Activated naive CD8-positive, alpha-beta T cell (primary cell): ENCODE measurements around the gene CALR.
"Not testable (repeated sequence)": the region's sequence is repeated elsewhere in the genome, so short reads cannot be mapped to it uniquely, and the experiment has no call there.

Source experiments
- H3K27ac Mint-ChIP-seq: one replicate; pipeline ENCODE4 v1.8.0; 2021; ENCODE audit warnings: mixed read lengths
- H3K27me3 Mint-ChIP-seq: one replicate; pipeline ENCODE4 v1.8.0; 2021; ENCODE audit warnings: mixed read lengths
- H3K36me3 Mint-ChIP-seq: one replicate; pipeline ENCODE4 v1.8.0; 2021; ENCODE audit warnings: mixed read lengths
- H3K4me1 Mint-ChIP-seq: one replicate; pipeline ENCODE4 v1.8.0; 2021; ENCODE audit warnings: low read depth, mixed read lengths
- H3K4me3 Mint-ChIP-seq: one replicate; pipeline ENCODE4 v1.8.0; 2021; ENCODE audit warnings: mild to moderate bottlenecking, mixed read lengths
- H3K9me3 Mint-ChIP-seq: one replicate; pipeline ENCODE4 v1.8.0; 2021; ENCODE audit warnings: low read depth, mixed read lengths

Gene CALR

GRCh38 chr19:12955575-12955974 lies 17.2 kb downstream of the CALR start:
- Mint-ChIP-seq H3K4me3 (peak overlapping the region; percentile 92), H3K27ac (peak overlapping the region; percentile 93), H3K4me1 (peaks cover 29% of the 10 kb centered on the region)
- H3K27me3 Mint-ChIP-seq, H3K9me3 Mint-ChIP-seq, H3K36me3 Mint-ChIP-seq: not testable (repeated sequence)

- Mint-ChIP-seq H3K4me3 (peak overlapping the region; percentile 92), H3K9me3 (no peaks in the 10 kb centered on the region), H3K27me3 (no peaks in the 10 kb centered on the region), H3K4me1 (peaks cover 29% of the 10 kb centered on the region), H3K36me3 (no peaks in the 10 kb centered on the region), H3K27ac (peak overlapping the region; percentile 93)
Measured at GRCh38 chr19:12955996-12956395, 17.6 kb downstream of the CALR start.

- H3K36me3 Mint-ChIP-seq: no peaks in the 10 kb centered on the region
- peaks cover 29% of the 10 kb centered on the region for H3K4me1 Mint-ChIP-seq
- no peaks in the 10 kb centered on the region for H3K27me3 Mint-ChIP-seq
- H3K9me3 Mint-ChIP-seq: no peaks in the 10 kb centered on the region
- peak within 1 kb of the TSS; percentile 97 for H3K27ac Mint-ChIP-seq
- H3K4me3 Mint-ChIP-seq: peak within 1 kb of the TSS; percentile 92
Measured at GRCh38 chr19:12956446-12957388, 18.3 kb downstream of the CALR start, which contains the start of gene GADD45GIP1. GADD45GIP1 (minus strand) TSS chr19:12957223; CDS start chr19:12957212, 11 bp downstream.

- H3K36me3 Mint-ChIP-seq, H3K9me3 Mint-ChIP-seq, H3K27me3 Mint-ChIP-seq: not testable (repeated sequence)
- Mint-ChIP-seq H3K4me3 (peak overlapping the region; percentile 90), H3K27ac (peak overlapping the region; percentile 97), H3K4me1 (peaks cover 29% of the 10 kb centered on the region)
Measured at GRCh38 chr19:12957389-12957952, 19.1 kb downstream of the CALR start.

GRCh38 chr19:12959481-12959880 lies 21.1 kb downstream of the CALR start:
- H3K36me3 Mint-ChIP-seq: no peaks in the 10 kb centered on the region
- no peaks in the 10 kb centered on the region for H3K27me3 Mint-ChIP-seq
- no peaks in the 10 kb centered on the region for H3K9me3 Mint-ChIP-seq
- no peak overlapping the region for H3K27ac Mint-ChIP-seq
- peaks cover 23% of the 10 kb centered on the region for H3K4me1 Mint-ChIP-seq
- H3K4me3 Mint-ChIP-seq: no peak overlapping the region

- H3K36me3 Mint-ChIP-seq: no peaks in the 10 kb centered on the region
- H3K9me3 Mint-ChIP-seq: no peaks in the 10 kb centered on the region
Measured at GRCh38 chr19:12965017-12965811, 26.8 kb downstream of the CALR start.

GRCh38 chr19:12965812-12966135 lies 27.4 kb downstream of the CALR start:
- H3K27ac Mint-ChIP-seq: no peak overlapping the region
- H3K36me3 Mint-ChIP-seq: no peaks in the 10 kb centered on the region
- peaks cover 6% of the 10 kb centered on the region for H3K4me1 Mint-ChIP-seq
- no peaks in the 10 kb centered on the region for H3K9me3 Mint-ChIP-seq
- no peak overlapping the region for H3K4me3 Mint-ChIP-seq
- H3K27me3 Mint-ChIP-seq: no peaks in the 10 kb centered on the region

More at GRCh38 chr19:12965017-12965811, 26.8 kb downstream of the CALR start:
- peaks cover 6% of the 10 kb centered on the region for H3K4me1 Mint-ChIP-seq
- H3K27me3 Mint-ChIP-seq: no peaks in the 10 kb centered on the region
- H3K27ac Mint-ChIP-seq: no peak overlapping the region
- peak overlapping the region; percentile 92 for H3K4me3 Mint-ChIP-seq

GRCh38 chr19:12967907-12968306 lies 29.5 kb downstream of the CALR start:
- Mint-ChIP-seq H3K4me3 (no peak overlapping the region), H3K4me1 (peaks cover 6% of the 10 kb centered on the region), H3K27me3 (no peaks in the 10 kb centered on the region), H3K9me3 (no peaks in the 10 kb centered on the region), H3K36me3 (no peaks in the 10 kb centered on the region), H3K27ac (no peak overlapping the region)

GRCh38 chr19:12969292-12969988 lies 31.0 kb downstream of the CALR start, which contains the start of gene DAND5:
DAND5 (plus strand) TSS chr19:12969576; CDS start chr19:12969661, 85 bp downstream.
- no peak within 1 kb of the TSS for H3K4me3 Mint-ChIP-seq
- H3K9me3 Mint-ChIP-seq: no peaks in the 10 kb centered on the region
- H3K27me3 Mint-ChIP-seq: no peaks in the 10 kb centered on the region
- H3K36me3 Mint-ChIP-seq: no peaks in the 10 kb centered on the region
- peak within 1 kb of the TSS; percentile 29 for H3K27ac Mint-ChIP-seq
- peaks cover 6% of the 10 kb centered on the region for H3K4me1 Mint-ChIP-seq

GRCh38 chr19:12970070-12970820 lies 31.8 kb downstream of the CALR start:
- no peaks in the 10 kb centered on the region for H3K9me3 Mint-ChIP-seq
- no peaks in the 10 kb centered on the region for H3K36me3 Mint-ChIP-seq
- peak overlapping the region; percentile 29 for H3K27ac Mint-ChIP-seq
- peaks cover 2% of the 10 kb centered on the region for H3K4me1 Mint-ChIP-seq
- no peaks in the 10 kb centered on the region for H3K27me3 Mint-ChIP-seq
- H3K4me3 Mint-ChIP-seq: no peak overlapping the region

GRCh38 chr19:12973236-12973635 lies 34.8 kb downstream of the CALR start:
- H3K27ac Mint-ChIP-seq: no peak overlapping the region
- no peaks in the 10 kb centered on the region for H3K9me3 Mint-ChIP-seq
- H3K27me3 Mint-ChIP-seq: peaks cover 7% of the 10 kb centered on the region
- no peaks in the 10 kb centered on the region for H3K4me1 Mint-ChIP-seq
- no peak overlapping the region for H3K4me3 Mint-ChIP-seq
- no peaks in the 10 kb centered on the region for H3K36me3 Mint-ChIP-seq

GRCh38 chr19:12974301-12975220 lies 36.2 kb downstream of the CALR start:
- no peak overlapping the region for H3K27ac Mint-ChIP-seq
- no peak overlapping the region for H3K4me3 Mint-ChIP-seq
- H3K36me3 Mint-ChIP-seq: no peaks in the 10 kb centered on the region
- H3K9me3 Mint-ChIP-seq: no peaks in the 10 kb centered on the region
- no peaks in the 10 kb centered on the region for H3K4me1 Mint-ChIP-seq
- H3K27me3 Mint-ChIP-seq: peaks cover 7% of the 10 kb centered on the region

- Mint-ChIP-seq H3K4me3 (no peak overlapping the region), H3K27ac (no peak overlapping the region), H3K36me3 (no peaks in the 10 kb centered on the region), H3K27me3 (peaks cover 7% of the 10 kb centered on the region), H3K9me3 (no peaks in the 10 kb centered on the region), H3K4me1 (no peaks in the 10 kb centered on the region)
Measured at GRCh38 chr19:12975221-12975741, 36.9 kb downstream of the CALR start.
